CD14-positive monocyte (primary cell): ENCODE results near the gene GPC6. TPM values are rescaled to one million over a fixed set of nuclear protein-coding genes. Genes with fewer than 3 reads are reported as not detected.

Experiments used
- DNase-seq, 3 donors: peaks; one replicate each; pipeline ENCODE4 v3.0.0-alpha.2; 2011 to 2022
- H2AFZ ChIP-seq: 2 replicates; pipeline ENCODE4 v1.6.0; 2012; ENCODE audit warnings: mild to moderate bottlenecking, low read depth, low read length, inconsistent platforms; ENCODE audit not compliant: insufficient read depth, poor library complexity, severe bottlenecking
- H3K27ac ChIP-seq, 2 donors: 1 replicate in 1 of 2; 2 replicates in 1 of 2; pipeline ENCODE4 v1.5.1; 2012 to 2013; ENCODE audit warnings: low read length in 2 of 2, control low read depth in 1 of 2, inconsistent platforms in 1 of 2, low read depth in 1 of 2, mild to moderate bottlenecking in 1 of 2
- H3K27me3 ChIP-seq, 2 donors: one replicate each; pipeline versions ENCODE4 v1.6.0 to v1.6.1; 2011 to 2013; ENCODE audit warnings: low read length in 2 of 2; ENCODE audit not compliant: control insufficient read depth in 2 of 2, insufficient read depth in 2 of 2
- H3K36me3 ChIP-seq, 2 donors: replicated peaks in 1 of 2; 1 replicate in 1 of 2; 2 replicates in 1 of 2; pipeline versions ENCODE4 v1.5.1 to v1.6.1; 2012 to 2013; ENCODE audit warnings: low read length in 2 of 2, control low read depth in 1 of 2, inconsistent platforms in 1 of 2, mild to moderate bottlenecking in 1 of 2; ENCODE audit not compliant: insufficient read depth in 2 of 2, control insufficient read depth in 1 of 2
- H3K4me1 ChIP-seq, 2 donors: 1 replicate in 1 of 2; 2 replicates in 1 of 2; pipeline versions ENCODE4 v1.5.1 to v1.6.1; 2012 to 2013; ENCODE audit warnings: low read length in 2 of 2, control low read depth in 1 of 2, inconsistent platforms in 1 of 2, mild to moderate bottlenecking in 1 of 2, moderate library complexity in 1 of 2; ENCODE audit not compliant: insufficient read depth in 2 of 2, control insufficient read depth in 1 of 2
- H3K4me2 ChIP-seq: replicated peaks from 2 replicates; pipeline ENCODE3; 2012; ENCODE audit warnings: low read length, moderate library complexity, mild to moderate bottlenecking; ENCODE audit not compliant: poor library complexity, severe bottlenecking; ENCODE audit errors: extremely low read depth
- H3K4me3 ChIP-seq, 3 experiments: fragments of 200-600 bp in 1 of 3; sonication (generic) in 1 of 3; replicated peaks in 1 of 3; 1 replicate in 2 of 3; 2 replicates in 1 of 3; pipeline ENCODE4 v1.5.1; 2011 to 2013; ENCODE audit warnings: low read length in 3 of 3, mild to moderate bottlenecking in 3 of 3, control low read depth in 2 of 3, low read depth in 2 of 3, inconsistent platforms in 1 of 3, moderate library complexity in 1 of 3
- H3K79me2 ChIP-seq: 2 replicates; pipeline ENCODE4 v1.6.0; 2012; ENCODE audit warnings: mild to moderate bottlenecking, control low read depth, inconsistent platforms, low read length, moderate library complexity; ENCODE audit not compliant: insufficient read depth
- H3K9ac ChIP-seq: 2 replicates; pipeline ENCODE4 v1.6.0; 2017; ENCODE audit warnings: low read length, mild to moderate bottlenecking; ENCODE audit not compliant: insufficient read depth, poor library complexity, severe bottlenecking
- H3K9me3 ChIP-seq, 2 donors: replicated peaks in 1 of 2; 1 replicate in 1 of 2; 2 replicates in 1 of 2; pipeline versions ENCODE4 v1.5.1 to v1.6.1; 2012 to 2013; ENCODE audit warnings: low read length in 2 of 2, control low read depth in 1 of 2; ENCODE audit not compliant: control insufficient read depth in 1 of 2, insufficient read depth in 1 of 2
- H4K20me1 ChIP-seq: 2 replicates; pipeline ENCODE4 v1.6.0; 2012; ENCODE audit warnings: mild to moderate bottlenecking, low read length, control low read depth, moderate library complexity; ENCODE audit not compliant: insufficient read depth
- H3K27ac Mint-ChIP-seq, 7 donors: one replicate each; pipeline ENCODE4 v1.8.0; 2020; ENCODE audit warnings: mild to moderate bottlenecking in 7 of 7, mixed read lengths in 7 of 7, moderate library complexity in 6 of 7, inconsistent platforms in 2 of 7
- H3K27me3 Mint-ChIP-seq, 3 donors: one replicate each; pipeline ENCODE4 v1.8.0; 2021 to 2022; ENCODE audit warnings: low read depth in 3 of 3, mild to moderate bottlenecking in 3 of 3, mixed read lengths in 3 of 3, moderate library complexity in 3 of 3, inconsistent platforms in 1 of 3
- H3K36me3 Mint-ChIP-seq, 2 donors: one replicate each; pipeline ENCODE4 v1.8.0; 2020; ENCODE audit warnings: mixed read lengths in 2 of 2, inconsistent platforms in 1 of 2, mild to moderate bottlenecking in 1 of 2
- H3K4me1 Mint-ChIP-seq: one replicate; pipeline ENCODE4 v1.8.0; 2020; ENCODE audit warnings: mild to moderate bottlenecking, mixed read lengths
- H3K4me3 Mint-ChIP-seq, 2 donors: one replicate each; pipeline ENCODE4 v1.8.0; 2020; ENCODE audit warnings: mild to moderate bottlenecking in 2 of 2, mixed read lengths in 2 of 2, moderate library complexity in 1 of 2
- H3K9me3 Mint-ChIP-seq, 7 donors: one replicate each; pipeline ENCODE4 v1.8.0; 2020 to 2022; ENCODE audit warnings: mixed read lengths in 7 of 7, mild to moderate bottlenecking in 6 of 7, moderate library complexity in 6 of 7, inconsistent platforms in 2 of 7
- CTCF ChIP-seq: fragments of 200-600 bp; IDR thresholded peaks from one replicate; pipeline ENCODE4 v1.8.0; 2022; ENCODE audit warnings: antibody characterized with exemption, mild to moderate bottlenecking
- WGBS: methylation state at CpG from one replicate; pipeline ENCODE4 v1.1.5; 2013; ENCODE audit warnings: missing lambda C conversion rate; ENCODE audit not compliant: insufficient coverage; 5-methylcytosine and 5-hydroxymethylcytosine counted together
- intact Hi-C, 2 donors: fragments of 100-400 bp; cut with micrococcal nuclease; formaldehyde crosslinking; loops; one replicate each; pipeline versions ENCODE4 v1.15.0 to v1.15.1; 2023
- polyA plus RNA-seq, 3 donors: library from polyadenylated mRNA; depleted of rRNA in 1 of 3; unstranded in 2 of 3; stranded (reverse) in 1 of 3; fragments of 300-500 nt in 2 of 3; fragments of >200 nt in 1 of 3; fragmentation: Illumina TruSeq in 2 of 3; gene quantifications; 1 replicate in 2 of 3; 2 replicates in 1 of 3; pipeline ENCODE4 v1.2.3, GENCODE V29; 2012 to 2021

The GPC6 gene
- polyA plus RNA-seq, 3 donors = not detected

GRCh38 chr13:93425411-93425810 is 198.8 kb downstream of the GPC6 start:
- H3K9me3 ChIP-seq = peaks cover 0 to 4% of the 10 kb centered on the region in 2 donors
- Mint-ChIP-seq H3K27ac (no peak overlapping the region), H3K36me3 (no peaks in the 10 kb centered on the region), H3K9me3 (peaks cover 0 to 7% (median 3%) of the 10 kb centered on the region in 7 donors), H3K4me1 (no peaks in the 10 kb centered on the region), H3K4me3 (no peak overlapping the region), H3K27me3 (no peaks in the 10 kb centered on the region)
- H4K20me1 ChIP-seq = no peaks in the 10 kb centered on the region
- no peak overlapping the region for H3K4me3 ChIP-seq
- H2AFZ ChIP-seq = no peak overlapping the region
- intact Hi-C loops = no loop called here
- no peaks in the 10 kb centered on the region for H3K4me1 ChIP-seq
- no peak for TF ChIP-seq CTCF
- H3K9ac ChIP-seq = no peak overlapping the region
- no peaks in the 10 kb centered on the region for H3K36me3 ChIP-seq
- no peaks in the 10 kb centered on the region for H3K27me3 ChIP-seq
- DNase-seq = no peak
- no peak overlapping the region for H3K4me2 ChIP-seq
- no peak overlapping the region for H3K27ac ChIP-seq
- 78% methylated on average over 3 of the region's 3 CpGs for WGBS
- H3K79me2 ChIP-seq = no peaks in the 10 kb centered on the region

- Histone ChIP-seq H3K4me1 (no peaks in the 10 kb centered on the region), H2AFZ (no peak overlapping the region), H3K9me3 (no peaks in the 10 kb centered on the region), H3K9ac (no peak overlapping the region), H3K4me3 (no peak overlapping the region), H3K27me3 (no peaks in the 10 kb centered on the region), H3K79me2 (no peaks in the 10 kb centered on the region), H3K36me3 (no peaks in the 10 kb centered on the region), H3K27ac (no peak overlapping the region), H3K4me2 (no peak overlapping the region), H4K20me1 (no peaks in the 10 kb centered on the region)
- DNase-seq = no peak
- Mint-ChIP-seq H3K27ac (no peak overlapping the region), H3K36me3 (no peaks in the 10 kb centered on the region), H3K4me3 (no peak overlapping the region), H3K9me3 (peaks cover 0 to 4% (median 2%) of the 10 kb centered on the region in 7 donors), H3K27me3 (no peaks in the 10 kb centered on the region), H3K4me1 (no peaks in the 10 kb centered on the region)
- 100% methylated on average over 1 of the region's 2 CpGs for WGBS
- TF ChIP-seq CTCF = no peak
- intact Hi-C loops = no loop called here
Observed at GRCh38 chr13:93430381-93430780, 203.8 kb downstream of the GPC6 start.
